Stimulated activated naive CD8-positive, alpha-beta T cell treated with anti-CD3 and anti-CD28 coated beads, Interleukin-15, Interleukin-2, amounts not matched to agents 100 ng/mL and 50 ng/mL, for 24 hours (primary cell): Measurements from ENCODE around the gene DNAH10.

ENCODE experiments used
- H3K27ac Mint-ChIP-seq: one replicate; pipeline ENCODE4 v1.8.0; 2021; ENCODE audit warnings: mild to moderate bottlenecking, mixed read lengths
- H3K27me3 Mint-ChIP-seq: one replicate; pipeline ENCODE4 v1.8.0; 2021; ENCODE audit warnings: mixed read lengths
- H3K36me3 Mint-ChIP-seq: one replicate; pipeline ENCODE4 v1.8.0; 2021; ENCODE audit warnings: low read depth, mixed read lengths
- H3K4me1 Mint-ChIP-seq: one replicate; pipeline ENCODE4 v1.8.0; 2021; ENCODE audit warnings: low read depth, mixed read lengths
- H3K4me3 Mint-ChIP-seq: one replicate; pipeline ENCODE4 v1.8.0; 2021; ENCODE audit warnings: mild to moderate bottlenecking, mixed read lengths
- H3K9me3 Mint-ChIP-seq: one replicate; pipeline ENCODE4 v1.8.0; 2021; ENCODE audit warnings: mixed read lengths

DNAH10 gene

GRCh38 chr12:123948401-123948795, 186.3 kb downstream of the DNAH10 start:
- Mint-ChIP-seq H3K4me3 (no peak overlapping the region), H3K36me3 (no peaks in the 10 kb centered on the region), H3K9me3 (no peaks in the 10 kb centered on the region), H3K4me1 (no peaks in the 10 kb centered on the region), H3K27ac (no peak overlapping the region), H3K27me3 (no peaks in the 10 kb centered on the region)

GRCh38 chr12:123948796-123949769, 187.0 kb downstream of the DNAH10 start:
- no peak overlapping the region for H3K27ac Mint-ChIP-seq

GRCh38 chr12:123949770-123950165, 187.7 kb downstream of the DNAH10 start:
- Mint-ChIP-seq H3K27ac (no peak overlapping the region), H3K36me3 (no peaks in the 10 kb centered on the region), H3K27me3 (no peaks in the 10 kb centered on the region), H3K4me1 (no peaks in the 10 kb centered on the region), H3K9me3 (no peaks in the 10 kb centered on the region), H3K4me3 (no peak overlapping the region)

More at GRCh38 chr12:123948796-123949769, 187.0 kb downstream of the DNAH10 start:
- H3K4me3 Mint-ChIP-seq = no peak overlapping the region
- no peaks in the 10 kb centered on the region for H3K9me3 Mint-ChIP-seq
- no peaks in the 10 kb centered on the region for H3K27me3 Mint-ChIP-seq
- H3K36me3 Mint-ChIP-seq = no peaks in the 10 kb centered on the region
- no peaks in the 10 kb centered on the region for H3K4me1 Mint-ChIP-seq

- H3K27ac Mint-ChIP-seq = no peak overlapping the region
- no peak overlapping the region for H3K4me3 Mint-ChIP-seq
These were observed 188.6 kb downstream of the DNAH10 start for GRCh38 chr12:123950476-123951349.

GRCh38 chr12:123951467-123951866, 189.4 kb downstream of the DNAH10 start:
- H3K27me3 Mint-ChIP-seq = no peaks in the 10 kb centered on the region
- no peaks in the 10 kb centered on the region for H3K4me1 Mint-ChIP-seq
- no peaks in the 10 kb centered on the region for H3K36me3 Mint-ChIP-seq
- H3K27ac Mint-ChIP-seq = no peak overlapping the region
- H3K9me3 Mint-ChIP-seq = no peaks in the 10 kb centered on the region
- no peak overlapping the region for H3K4me3 Mint-ChIP-seq

More at GRCh38 chr12:123950476-123951349, 188.6 kb downstream of the DNAH10 start:
- Mint-ChIP-seq H3K27me3 (no peaks in the 10 kb centered on the region), H3K4me1 (no peaks in the 10 kb centered on the region), H3K36me3 (no peaks in the 10 kb centered on the region), H3K9me3 (no peaks in the 10 kb centered on the region)

GRCh38 chr12:123952037-123952436, 189.9 kb downstream of the DNAH10 start:
- Mint-ChIP-seq H3K9me3 (no peaks in the 10 kb centered on the region), H3K4me1 (no peaks in the 10 kb centered on the region), H3K27me3 (no peaks in the 10 kb centered on the region), H3K27ac (no peak overlapping the region), H3K36me3 (no peaks in the 10 kb centered on the region), H3K4me3 (no peak overlapping the region)

- Mint-ChIP-seq H3K4me3 (no peak overlapping the region), H3K9me3 (no peaks in the 10 kb centered on the region), H3K27me3 (no peaks in the 10 kb centered on the region), H3K4me1 (no peaks in the 10 kb centered on the region), H3K27ac (no peak overlapping the region), H3K36me3 (no peaks in the 10 kb centered on the region)
These were observed 192.7 kb downstream of the DNAH10 start for GRCh38 chr12:123954647-123955350.

- Mint-ChIP-seq H3K4me3 (no peak overlapping the region), H3K9me3 (no peaks in the 10 kb centered on the region), H3K4me1 (no peaks in the 10 kb centered on the region), H3K27me3 (no peaks in the 10 kb centered on the region), H3K27ac (no peak overlapping the region), H3K36me3 (no peaks in the 10 kb centered on the region)
These were observed 194.1 kb downstream of the DNAH10 start for GRCh38 chr12:123956249-123956648.

GRCh38 chr12:123957196-123957595, 195.1 kb downstream of the DNAH10 start:
- no peak overlapping the region for H3K4me3 Mint-ChIP-seq
- no peaks in the 10 kb centered on the region for H3K9me3 Mint-ChIP-seq
- no peak overlapping the region for H3K27ac Mint-ChIP-seq
- H3K27me3 Mint-ChIP-seq = no peaks in the 10 kb centered on the region
- no peaks in the 10 kb centered on the region for H3K4me1 Mint-ChIP-seq
- H3K36me3 Mint-ChIP-seq = no peaks in the 10 kb centered on the region

- H3K4me1 Mint-ChIP-seq = no peaks in the 10 kb centered on the region
- H3K27ac Mint-ChIP-seq = no peak overlapping the region
- H3K36me3 Mint-ChIP-seq = no peaks in the 10 kb centered on the region
- no peaks in the 10 kb centered on the region for H3K9me3 Mint-ChIP-seq
- H3K27me3 Mint-ChIP-seq = no peaks in the 10 kb centered on the region
- H3K4me3 Mint-ChIP-seq = no peak overlapping the region
These were observed 196.4 kb downstream of the DNAH10 start for GRCh38 chr12:123958462-123958861.

GRCh38 chr12:123958876-123959275, 196.8 kb downstream of the DNAH10 start:
- Mint-ChIP-seq H3K27ac (no peak overlapping the region), H3K4me3 (no peak overlapping the region), H3K9me3 (no peaks in the 10 kb centered on the region), H3K27me3 (no peaks in the 10 kb centered on the region), H3K36me3 (no peaks in the 10 kb centered on the region), H3K4me1 (no peaks in the 10 kb centered on the region)

GRCh38 chr12:123960029-123960735, 198.1 kb downstream of the DNAH10 start:
- no peaks in the 10 kb centered on the region for H3K27me3 Mint-ChIP-seq
- no peaks in the 10 kb centered on the region for H3K4me1 Mint-ChIP-seq
- H3K27ac Mint-ChIP-seq = no peak overlapping the region
- no peak overlapping the region for H3K4me3 Mint-ChIP-seq
- H3K36me3 Mint-ChIP-seq = no peaks in the 10 kb centered on the region
- H3K9me3 Mint-ChIP-seq = no peaks in the 10 kb centered on the region

GRCh38 chr12:123960856-123961255, 198.8 kb downstream of the DNAH10 start:
- no peak overlapping the region for H3K4me3 Mint-ChIP-seq
- H3K27me3 Mint-ChIP-seq = no peaks in the 10 kb centered on the region
- H3K36me3 Mint-ChIP-seq = no peaks in the 10 kb centered on the region
- H3K4me1 Mint-ChIP-seq = no peaks in the 10 kb centered on the region
- no peak overlapping the region for H3K27ac Mint-ChIP-seq
- H3K9me3 Mint-ChIP-seq = no peaks in the 10 kb centered on the region
